HepG2 (cell line): ENCODE data around the gene FGD4. TPM values are rescaled to one million over a fixed set of nuclear protein-coding genes. Genes with fewer than 3 reads are reported as not detected.

Experiments
- ATAC-seq: fragments of 200-7000 bp; cut with Tn5 transposase; 3 replicates; pipeline ENCODE4 v1.9.1; 2020; ENCODE audit warnings: mild to moderate bottlenecking, moderate library complexity
- BruUV-seq: library from RNA; stranded (reverse); fragments of 400-500 nt; replicated peaks from 2 replicates; lab custom pipeline; 2021; lab: Mats Ljungman, UMichigan
- CTCF ChIA-PET: fragments of 300-600 bp; formaldehyde crosslinking; extraction: SDS; loops from one replicate; lab custom pipeline; 2021; ENCODE audit warnings: low total read pairs, inconsistent platforms, low intra/inter-chr PET ratio; lab: Yijun Ruan, JAX
- POLR2A ChIA-PET: fragments of 350-600 bp; sonication (Branson Sonifier 250); formaldehyde crosslinking; loops from one replicate; lab custom pipeline; 2020; ENCODE audit warnings: antibody characterized with exemption, inconsistent platforms; lab: Yijun Ruan, JAX
- DNase-seq: peaks from one replicate; pipeline ENCODE4 v3.0.0-alpha.2; 2015; ENCODE audit warnings: low spot score
- FAIRE-seq: peaks from 3 replicates; lab custom pipeline; 2011; peaks lifted over from hg19 to GRCh38; lab: Jason Lieb, UNC
- H2AFZ ChIP-seq: one replicate; pipeline ENCODE4 v1.6.1; 2011; ENCODE audit warnings: low read length, inconsistent platforms
- H3K27ac ChIP-seq: fragments of 300-600 bp; 3 replicates; pipeline ENCODE4 v1.8.0; 2011; ENCODE audit warnings: mixed run types, mild to moderate bottlenecking, mixed read lengths, low read length, inconsistent platforms; ENCODE audit not compliant: insufficient read depth; ENCODE audit errors: extremely low read length
- H3K27me3 ChIP-seq, 2 experiments: fragments of 200-600 bp in 1 of 2; 2 replicates in 1 of 2; 3 replicates in 1 of 2; pipeline versions ENCODE4 v1.6.0 to v1.8.0; 2011; ENCODE audit warnings: low read length in 2 of 2, mild to moderate bottlenecking in 2 of 2, moderate library complexity in 2 of 2, inconsistent platforms in 1 of 2; ENCODE audit not compliant: insufficient read depth in 2 of 2, control insufficient read depth in 1 of 2
- H3K36me3 ChIP-seq, 2 experiments: fragments of 200-600 bp in 1 of 2; replicated peaks in 1 of 2; 2 replicates in 1 of 2; 3 replicates in 1 of 2; pipeline versions ENCODE4 v1.5.1 to v1.8.0; 2011; ENCODE audit warnings: low read length in 2 of 2, inconsistent platforms in 1 of 2; ENCODE audit not compliant: insufficient read depth in 2 of 2, control insufficient read depth in 1 of 2
- H3K4me1 ChIP-seq: 2 replicates; pipeline ENCODE4 v1.5.1; 2012; ENCODE audit warnings: low read length, inconsistent platforms; ENCODE audit not compliant: insufficient read depth
- H3K4me2 ChIP-seq: 2 replicates; pipeline ENCODE4 v1.6.0; 2011; ENCODE audit warnings: low read depth, low read length, inconsistent platforms
- H3K4me3 ChIP-seq, 3 experiments: fragments of 200-600 bp in 1 of 3; sonication (generic), shearing (Covaris generic) in 1 of 3; replicated peaks in 1 of 3; 2 replicates each; pipeline ENCODE4 v1.5.1; 2011 to 2016; ENCODE audit warnings: low read length in 3 of 3, inconsistent platforms in 2 of 3, low read depth in 2 of 3, mild to moderate bottlenecking in 2 of 3, control low read depth in 1 of 3, mixed read lengths in 1 of 3; ENCODE audit not compliant: insufficient read depth in 1 of 3
- H3K79me2 ChIP-seq: one replicate; pipeline ENCODE4 v1.6.1; 2011; ENCODE audit warnings: low read length, inconsistent platforms; ENCODE audit not compliant: insufficient read depth
- H3K9ac ChIP-seq: 2 replicates; pipeline ENCODE4 v1.6.0; 2011; ENCODE audit warnings: mild to moderate bottlenecking, low read depth, low read length, inconsistent platforms; ENCODE audit not compliant: insufficient read depth
- H3K9me3 ChIP-seq: 2 replicates; pipeline ENCODE4 v1.5.1; 2012; ENCODE audit warnings: mild to moderate bottlenecking, low read length
- H4K20me1 ChIP-seq: 2 replicates; pipeline ENCODE4 v1.6.0; 2011; ENCODE audit warnings: inconsistent platforms, mild to moderate bottlenecking, low read length, moderate library complexity; ENCODE audit not compliant: insufficient read depth
- AKNA ChIP-seq: sonication (generic); formaldehyde crosslinking; IDR thresholded peaks from 2 replicates; pipeline ENCODE4 v1.4.0; 2020; ENCODE audit warnings: missing genetic modification reagents, borderline replicate concordance
- FUBP1 ChIP-seq: sonication (generic); formaldehyde crosslinking; IDR thresholded peaks from 2 replicates; pipeline ENCODE4 v1.5.1; 2020; ENCODE audit warnings: missing genetic modification reagents, mild to moderate bottlenecking, borderline replicate concordance
- KDM4B ChIP-seq: sonication (generic); formaldehyde crosslinking; IDR thresholded peaks from 2 replicates; pipeline ENCODE4 v1.4.0; 2020; ENCODE audit warnings: missing genetic modification reagents
- NCOA1 ChIP-seq: sonication (generic); formaldehyde crosslinking; IDR thresholded peaks from 2 replicates; pipeline ENCODE4 v1.9.0; 2021; ENCODE audit warnings: missing genetic modification reagents
- NFYB ChIP-seq: sonication (generic); formaldehyde crosslinking; IDR thresholded peaks from 2 replicates; pipeline ENCODE4 v1.4.0; 2020; ENCODE audit warnings: missing genetic modification reagents
- ZBTB49 ChIP-seq: sonication (generic); formaldehyde crosslinking; IDR thresholded peaks from 2 replicates; pipeline ENCODE4 v1.4.0; 2020; ENCODE audit warnings: missing genetic modification reagents, borderline replicate concordance
- ZNF317 ChIP-seq: sonication (generic); formaldehyde crosslinking; IDR thresholded peaks from 2 replicates; pipeline ENCODE4 v1.5.0; 2020; ENCODE audit warnings: mild to moderate bottlenecking, missing genetic modification reagents
- ZNF431 ChIP-seq: sonication (generic); formaldehyde crosslinking; IDR thresholded peaks from 2 replicates; pipeline ENCODE4 v1.9.0; 2022; ENCODE audit warnings: missing genetic modification reagents, low read depth, mild to moderate bottlenecking, borderline replicate concordance
- ZNF607 ChIP-seq: sonication (generic); formaldehyde crosslinking; IDR thresholded peaks from 2 replicates; pipeline ENCODE4 v1.5.1; 2020; ENCODE audit warnings: missing genetic modification reagents, mild to moderate bottlenecking, borderline replicate concordance
- WGBS: methylation state at CpG from one replicate; pipeline ENCODE4 v1.1.6; 2017; ENCODE audit warnings: low lambda C conversion rate; 5-methylcytosine and 5-hydroxymethylcytosine counted together
- in situ Hi-C: cut with HindIII; loops from 2 replicates; pipeline ENCODE4 v1.10.0; 2017; ENCODE audit warnings: low pct_unique_long_range_greater_than_20kb; ENCODE audit not compliant: extremely low pct_ligation_motif_present
- intact Hi-C: fragments of 100-400 bp; cut with micrococcal nuclease; formaldehyde crosslinking; loops from one replicate; pipeline ENCODE4 v1.10.0; 2022; ENCODE audit not compliant: unreplicated experiment
- polyA plus RNA-seq, 8 experiments: library from polyadenylated mRNA; depleted of rRNA in 3 of 8; stranded (reverse) in 7 of 8; unstranded in 1 of 8; fragments of >200 nt; fragmentation: Illumina TruSeq in 4 of 8; extraction: Trizol in 4 of 8; gene quantifications; 2 replicates each; pipeline versions ENCODE4 v1.2.1 to v1.2.3, GENCODE V29; 2011 to 2016; ENCODE audit warnings: low read depth in 4 of 8, missing spikeins in 1 of 8, mixed read lengths in 1 of 8; ENCODE audit not compliant: insufficient read depth in 1 of 8
- total RNA-seq, 5 experiments: library from RNA; depleted of rRNA; stranded (reverse); fragments of >200 nt; fragmentation: Illumina TruSeq; extraction: Trizol; gene quantifications; 2 replicates each; pipeline ENCODE4 v1.2.3, GENCODE V29; 2016; ENCODE audit warnings: low read depth in 1 of 5

Gene FGD4
- total and polyA plus RNA-seq, 2 of the 13 experiments (the other 11 are each of a cell fraction or from before 2014, with no cell fraction given) = 4.6 to 6.6 TPM

- TF ChIP-seq NFYB (no peak), ZNF317 (CRISPR knock-in tag) (no peak), AKNA (CRISPR knock-in tag) (no peak), ZNF607 (CRISPR knock-in tag) (no peak), FUBP1 (CRISPR knock-in tag) (no peak), KDM4B (CRISPR knock-in tag) (no peak), ZNF431 (CRISPR knock-in tag) (no peak), ZBTB49 (CRISPR knock-in tag) (no peak), NCOA1 (CRISPR knock-in tag) (no peak)
- TF ChIP-seq, all 625 proteins: peak for 0
- WGBS = 95% methylated on average over 6 of the region's 6 CpGs
- no peak for DNase-seq
- Histone ChIP-seq H3K27ac (no peak overlapping the region), H3K4me3 (no peak overlapping the region), H3K9me3 (no peaks in the 10 kb centered on the region), H3K36me3 (peaks cover 5 to 20% of the 10 kb centered on the region in 2 experiments; a peak in 4 of 5 replicates), H3K27me3 (no peaks in the 10 kb centered on the region), H2AFZ (no peak overlapping the region), H3K9ac (no peak overlapping the region), H3K4me2 (no peak overlapping the region), H3K4me1 (peaks cover 41% of the 10 kb centered on the region), H3K79me2 (no peaks in the 10 kb centered on the region), H4K20me1 (no peaks in the 10 kb centered on the region)
- no peak for FAIRE-seq
- ChIA-PET CTCF (no interaction called here), POLR2A (no interaction called here)
- in situ Hi-C loops (no loop called here), intact Hi-C loops (no loop called here)
- no TSS peak for BruUV-seq
- no peak for ATAC-seq
Observed at GRCh38 chr12:32567296-32567674, 167.9 kb downstream of the FGD4 start.
